Naive B cell (primary cell): Measurements from ENCODE around the gene ADD1. TPM values are rescaled to one million over a fixed set of nuclear protein-coding genes. Genes with fewer than 3 reads are reported as not detected.

ENCODE experiments used
- ATAC-seq, 2 donors: fragments of 150-1000 bp; cut with Tn5 transposase; 2 replicates each; pipeline ENCODE4 v1.10.0; 2021; ENCODE audit warnings: low read depth in 2 of 2, mild to moderate bottlenecking in 2 of 2, moderate library complexity in 2 of 2
- DNase-seq: peaks from one replicate; pipeline ENCODE4 v3.0.0; 2022
- H3K27ac Mint-ChIP-seq, 6 donors: one replicate each; pipeline ENCODE4 v1.8.0; 2020 to 2022; ENCODE audit warnings: mild to moderate bottlenecking in 6 of 6, mixed read lengths in 6 of 6, moderate library complexity in 5 of 6, inconsistent platforms in 2 of 6
- H3K27me3 Mint-ChIP-seq, 3 donors: one replicate each; pipeline ENCODE4 v1.8.0; 2021 to 2022; ENCODE audit warnings: mixed read lengths in 3 of 3, mild to moderate bottlenecking in 1 of 3
- H3K36me3 Mint-ChIP-seq, 2 donors: one replicate each; pipeline ENCODE4 v1.8.0; 2020 to 2022; ENCODE audit warnings: mixed read lengths in 2 of 2, inconsistent platforms in 1 of 2, mild to moderate bottlenecking in 1 of 2
- H3K4me1 Mint-ChIP-seq, 3 donors: one replicate each; pipeline ENCODE4 v1.8.0; 2020 to 2022; ENCODE audit warnings: mixed read lengths in 3 of 3, inconsistent platforms in 1 of 3, mild to moderate bottlenecking in 1 of 3, moderate library complexity in 1 of 3
- H3K4me3 Mint-ChIP-seq, 8 donors: one replicate each; pipeline ENCODE4 v1.8.0; 2020 to 2022; ENCODE audit warnings: mild to moderate bottlenecking in 8 of 8, mixed read lengths in 8 of 8, moderate library complexity in 8 of 8, inconsistent platforms in 2 of 8
- H3K9me3 Mint-ChIP-seq, 7 donors: one replicate each; pipeline ENCODE4 v1.8.0; 2020 to 2022; ENCODE audit warnings: mixed read lengths in 7 of 7, mild to moderate bottlenecking in 5 of 7, inconsistent platforms in 2 of 7, moderate library complexity in 1 of 7
- polyA plus RNA-seq, 6 donors: library from polyadenylated mRNA; unstranded; fragments of 300-500 nt; fragmentation: Illumina TruSeq; gene quantifications; one replicate each; pipeline ENCODE4 v1.2.3, GENCODE V29; 2021; ENCODE audit warnings: low read depth in 6 of 6

ADD1 gene
- polyA plus RNA-seq, 6 donors from 2014 or later: 325 to 440 (median 349) TPM

DNA sequence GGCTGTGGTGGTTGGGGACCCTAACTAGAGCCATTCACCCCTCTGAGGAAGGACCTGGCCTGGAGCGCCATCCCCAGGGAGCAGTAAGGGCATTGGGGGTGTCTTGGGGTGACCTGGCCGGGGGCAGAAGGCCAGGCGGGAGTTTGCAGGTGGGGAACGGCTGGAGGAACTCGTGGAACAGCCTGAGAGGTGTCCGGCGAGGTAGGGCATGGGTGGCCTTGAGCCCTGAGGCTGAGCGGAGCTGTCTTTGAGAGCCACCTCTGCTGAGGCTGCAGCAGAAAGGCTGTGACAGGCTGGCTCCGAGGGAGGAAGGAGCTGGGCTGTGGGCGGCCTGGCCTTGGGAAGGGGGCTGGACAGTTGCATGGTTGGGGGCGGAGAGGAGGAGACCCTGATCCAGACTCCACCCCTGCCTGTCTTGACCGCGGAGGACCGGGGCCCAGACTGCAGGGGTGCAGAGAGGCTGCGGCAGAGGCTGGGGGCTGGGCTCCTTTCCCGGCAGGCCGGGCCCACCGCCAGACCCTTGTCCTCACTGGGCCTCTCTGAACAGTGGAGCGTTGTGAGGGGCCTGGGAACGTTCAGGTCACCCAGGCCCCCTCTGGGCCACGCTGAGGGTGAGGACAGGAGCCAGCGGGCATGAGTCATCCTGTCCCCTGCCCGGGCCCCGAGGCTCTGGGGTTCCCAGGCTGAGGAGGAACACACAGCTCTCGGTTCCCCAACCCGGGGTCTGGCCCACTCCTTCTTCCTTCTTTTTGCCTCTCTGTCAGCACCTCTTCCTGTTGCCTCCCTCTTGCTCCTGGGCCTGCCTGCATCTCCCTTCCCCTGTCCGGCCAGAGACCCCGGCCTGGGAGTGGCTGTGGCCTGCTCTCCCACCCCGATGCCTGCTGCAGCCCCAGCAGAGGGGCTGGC lies 42.7 kb upstream of the ADD1 start:
- H3K4me3 Mint-ChIP-seq: peak overlapping the region; percentile 84 to 94 (median 88)
- DNase-seq (peak; percentile 65), ATAC-seq (peak; percentile 49 to 62)
- H3K27me3 Mint-ChIP-seq: no peaks in the 10 kb centered on the region
- H3K27ac Mint-ChIP-seq: peak overlapping the region; percentile 88 to 95 (median 90)
- H3K4me1 Mint-ChIP-seq: peaks cover 69 to 97% (median 80%) of the 10 kb centered on the region in 3 donors
- H3K9me3 Mint-ChIP-seq: no peaks in the 10 kb centered on the region
- H3K36me3 Mint-ChIP-seq: no peaks in the 10 kb centered on the region

DNA sequence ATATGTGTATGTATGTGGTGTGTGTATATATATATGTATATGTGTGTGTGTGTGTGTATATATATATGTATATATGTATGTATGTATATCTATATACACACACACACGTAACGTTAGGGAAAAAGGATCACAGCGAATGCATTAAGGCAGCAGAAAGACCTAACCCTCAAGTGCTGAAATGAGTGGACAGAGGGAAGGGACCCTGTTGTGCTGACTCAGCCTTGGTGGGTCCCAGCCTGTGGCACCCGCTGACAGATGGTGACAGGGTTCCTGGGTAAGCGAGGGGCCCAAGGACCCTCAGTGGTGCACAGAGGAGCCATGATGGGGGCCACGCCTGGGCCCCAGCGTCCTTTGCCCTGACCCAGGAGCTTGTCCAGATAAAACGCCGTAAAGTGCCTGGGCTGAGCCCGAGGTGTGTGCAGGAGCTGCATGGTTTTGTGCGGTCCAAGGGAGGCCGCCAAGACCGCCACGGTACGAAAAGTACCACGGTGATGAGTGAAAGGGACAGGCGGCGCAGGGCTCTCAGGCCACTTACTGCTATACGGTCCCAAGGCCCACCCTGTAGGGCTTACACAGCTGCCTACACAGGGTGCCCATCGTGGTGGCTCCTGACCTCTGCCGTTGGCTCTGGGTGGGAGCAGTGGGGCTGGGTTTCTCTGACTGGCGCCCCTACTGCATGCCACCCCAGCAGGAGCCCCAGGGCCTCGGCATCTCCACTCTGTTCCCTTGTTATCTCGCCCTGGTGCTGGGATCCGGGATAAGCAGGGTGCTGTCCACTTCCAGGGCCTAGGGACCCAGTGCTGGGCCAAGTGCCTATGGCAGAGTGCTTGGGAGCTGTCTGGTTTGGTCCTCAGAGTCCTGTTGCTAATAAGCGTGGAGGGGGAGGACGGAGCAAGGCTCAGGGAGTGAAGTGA lies 40.8 kb upstream of the ADD1 start:
- H3K9me3 Mint-ChIP-seq: no peaks in the 10 kb centered on the region
- no peak for DNase-seq
- H3K36me3 Mint-ChIP-seq: no peaks in the 10 kb centered on the region
- peak overlapping the region in 2 of 6 donors; percentile 24 to 80 for H3K27ac Mint-ChIP-seq
- peak overlapping the region in 2 of 8 donors; percentile 19 to 20 for H3K4me3 Mint-ChIP-seq
- no peak for ATAC-seq
- H3K27me3 Mint-ChIP-seq: no peaks in the 10 kb centered on the region
- peaks cover 72 to 99% (median 84%) of the 10 kb centered on the region in 3 donors for H3K4me1 Mint-ChIP-seq

DNA sequence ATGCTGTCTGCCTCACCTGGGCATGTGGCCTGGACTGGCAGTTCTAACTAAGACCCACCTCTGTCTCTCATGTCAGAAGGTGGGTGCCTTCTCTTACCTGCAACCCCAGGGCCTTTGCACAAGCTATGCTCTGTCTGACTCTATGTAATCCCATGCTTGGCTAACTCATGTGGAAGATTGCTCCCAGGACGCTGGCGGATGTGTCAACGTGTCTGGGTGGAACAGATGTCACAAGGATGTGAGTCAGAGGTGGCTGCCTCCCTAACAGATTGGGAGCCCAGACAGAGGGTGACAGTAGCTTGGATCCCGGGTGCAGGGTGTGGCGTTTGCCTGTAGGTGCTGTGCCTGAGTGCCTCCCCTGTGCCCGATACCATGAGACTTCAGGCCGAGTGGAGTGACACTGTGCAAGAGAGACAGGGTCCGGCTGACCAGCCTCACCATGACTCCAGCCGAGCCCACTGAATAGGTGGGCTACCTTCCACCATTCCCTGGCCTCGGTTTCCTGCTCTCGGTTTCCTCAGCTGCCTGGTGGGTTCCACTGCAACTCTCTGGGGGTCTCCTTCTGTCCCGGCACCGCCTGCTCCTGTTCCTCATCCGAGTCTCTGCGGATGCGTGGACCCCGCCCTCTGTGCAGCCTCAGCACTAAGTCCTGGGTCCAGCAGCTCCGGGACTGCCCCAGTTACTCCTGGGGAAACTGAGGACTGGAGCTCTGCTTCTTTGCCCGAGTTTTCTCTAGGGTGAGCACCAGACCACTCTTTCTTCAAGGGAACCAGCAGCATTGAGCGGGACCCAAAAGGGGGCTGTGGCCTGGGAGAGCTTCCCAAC lies 39.8 kb upstream of the ADD1 start:
- DNase-seq: no peak
- Mint-ChIP-seq H3K27ac (peak overlapping the region in 3 of 6 donors; percentile 95 to 98 (median 95)), H3K9me3 (no peaks in the 10 kb centered on the region), H3K36me3 (no peaks in the 10 kb centered on the region), H3K4me3 (peak overlapping the region in 4 of 8 donors; percentile 49 to 93 (median 67)), H3K27me3 (no peaks in the 10 kb centered on the region), H3K4me1 (peaks cover 67 to 94% (median 80%) of the 10 kb centered on the region in 3 donors)
- no peak for ATAC-seq

DNA sequence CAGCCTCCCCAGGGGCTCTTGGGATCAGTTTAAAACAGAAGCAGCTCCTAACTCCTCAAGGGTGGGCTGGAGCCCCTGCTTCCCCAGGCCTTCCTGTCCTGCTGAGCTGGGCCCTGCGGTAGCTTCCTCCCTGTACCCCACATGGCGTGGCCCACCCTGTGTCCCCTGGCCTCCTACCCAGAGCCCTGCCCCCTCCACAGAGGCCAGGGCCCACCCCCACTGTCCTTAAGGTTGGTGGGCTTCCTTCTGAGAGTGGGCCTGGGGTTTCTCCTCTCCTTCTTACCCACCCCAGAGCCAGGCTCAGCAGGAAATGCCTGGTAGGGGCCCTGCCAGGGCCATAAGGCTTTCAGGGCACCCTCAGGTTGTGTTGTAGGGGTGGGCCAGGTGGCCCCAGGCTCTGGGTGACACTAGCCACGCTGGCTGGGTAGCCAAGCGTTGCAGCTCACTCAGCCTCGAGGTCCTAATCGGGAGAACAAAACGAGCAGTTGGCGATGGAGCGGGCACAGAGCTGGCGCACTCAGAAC lies 39.1 kb upstream of the ADD1 start:
- Mint-ChIP-seq H3K27ac (peak overlapping the region; percentile 82 to 98 (median 95)), H3K9me3 (no peaks in the 10 kb centered on the region), H3K27me3 (no peaks in the 10 kb centered on the region), H3K36me3 (no peaks in the 10 kb centered on the region), H3K4me3 (peak overlapping the region; percentile 49 to 93 (median 84)), H3K4me1 (peaks cover 66 to 92% (median 78%) of the 10 kb centered on the region in 3 donors)
- no peak for ATAC-seq
- no peak for DNase-seq

DNA sequence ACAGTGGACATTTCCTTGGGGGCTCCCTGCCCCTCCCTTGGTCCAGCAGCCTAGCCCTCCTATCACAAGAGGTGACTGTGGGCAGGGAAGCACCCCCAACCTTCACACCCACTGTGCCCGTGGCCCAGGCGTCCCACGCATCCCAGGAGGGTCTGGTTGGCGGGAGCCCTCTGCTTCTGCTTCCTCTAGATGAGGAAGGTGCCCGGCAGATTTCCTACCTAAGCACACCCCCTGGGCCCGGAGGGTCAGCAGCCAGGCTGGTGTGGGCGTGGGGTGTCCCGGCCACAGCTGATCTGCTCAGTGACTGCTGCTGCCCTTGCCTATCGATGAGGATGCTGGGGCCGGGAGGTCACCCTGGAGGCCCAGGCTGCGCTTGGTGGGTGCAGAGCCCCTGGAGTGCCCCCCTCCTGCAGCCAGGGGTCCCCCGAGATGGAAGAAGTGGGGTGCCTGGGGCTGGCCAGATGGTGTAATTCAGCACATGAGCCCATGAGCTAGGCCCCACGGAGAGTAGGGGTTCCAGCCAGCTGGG lies 38.6 kb upstream of the ADD1 start:
- Mint-ChIP-seq H3K36me3 (no peaks in the 10 kb centered on the region), H3K27me3 (no peaks in the 10 kb centered on the region), H3K4me1 (peaks cover 69 to 92% (median 80%) of the 10 kb centered on the region in 3 donors), H3K27ac (peak overlapping the region; percentile 88 to 98 (median 96)), H3K9me3 (no peaks in the 10 kb centered on the region), H3K4me3 (peak overlapping the region; percentile 49 to 93 (median 84))
- no peak for ATAC-seq
- DNase-seq: no peak

DNA sequence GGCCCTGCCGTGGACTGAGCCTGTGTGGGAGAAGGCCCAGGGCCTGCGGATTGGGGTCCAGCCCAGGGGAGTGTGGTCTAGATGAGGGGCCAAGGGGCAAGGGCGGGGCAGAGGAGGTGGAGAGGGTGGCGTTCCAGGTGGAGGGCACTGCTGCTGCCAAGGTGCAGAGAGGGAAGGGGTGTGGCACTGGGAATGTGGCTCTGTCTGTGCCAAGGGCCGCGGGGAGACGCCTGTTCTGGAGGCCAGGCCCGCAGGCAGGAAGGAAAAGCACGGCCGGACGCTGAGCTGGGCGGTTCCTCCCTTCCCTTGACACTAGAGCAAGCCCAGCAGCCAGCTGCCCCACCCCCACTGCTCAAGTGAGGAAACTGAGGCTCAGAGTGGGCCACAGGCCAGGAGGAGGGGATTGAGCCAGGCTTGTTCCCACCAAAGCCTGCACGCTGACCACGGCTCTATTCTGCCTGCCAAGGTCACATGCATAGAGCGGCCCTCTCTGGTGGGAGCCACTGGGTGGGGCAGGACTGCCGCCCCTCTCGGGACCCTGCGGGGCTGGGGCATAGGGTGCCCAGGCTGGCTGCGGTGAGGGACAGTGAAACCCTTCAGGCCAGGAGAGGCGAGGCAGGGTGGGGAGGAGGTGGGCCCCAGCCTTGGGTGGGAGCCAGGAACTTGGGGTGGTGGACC lies 37.8 kb upstream of the ADD1 start:
- ATAC-seq (peak; percentile 9 to 14), DNase-seq (no peak)
- Mint-ChIP-seq H3K4me3 (peak overlapping the region; percentile 71 to 93 (median 86)), H3K9me3 (no peaks in the 10 kb centered on the region), H3K4me1 (peaks cover 71 to 92% (median 84%) of the 10 kb centered on the region in 3 donors), H3K36me3 (no peaks in the 10 kb centered on the region), H3K27me3 (no peaks in the 10 kb centered on the region), H3K27ac (peak overlapping the region; percentile 95 to 98 (median 97))

DNA sequence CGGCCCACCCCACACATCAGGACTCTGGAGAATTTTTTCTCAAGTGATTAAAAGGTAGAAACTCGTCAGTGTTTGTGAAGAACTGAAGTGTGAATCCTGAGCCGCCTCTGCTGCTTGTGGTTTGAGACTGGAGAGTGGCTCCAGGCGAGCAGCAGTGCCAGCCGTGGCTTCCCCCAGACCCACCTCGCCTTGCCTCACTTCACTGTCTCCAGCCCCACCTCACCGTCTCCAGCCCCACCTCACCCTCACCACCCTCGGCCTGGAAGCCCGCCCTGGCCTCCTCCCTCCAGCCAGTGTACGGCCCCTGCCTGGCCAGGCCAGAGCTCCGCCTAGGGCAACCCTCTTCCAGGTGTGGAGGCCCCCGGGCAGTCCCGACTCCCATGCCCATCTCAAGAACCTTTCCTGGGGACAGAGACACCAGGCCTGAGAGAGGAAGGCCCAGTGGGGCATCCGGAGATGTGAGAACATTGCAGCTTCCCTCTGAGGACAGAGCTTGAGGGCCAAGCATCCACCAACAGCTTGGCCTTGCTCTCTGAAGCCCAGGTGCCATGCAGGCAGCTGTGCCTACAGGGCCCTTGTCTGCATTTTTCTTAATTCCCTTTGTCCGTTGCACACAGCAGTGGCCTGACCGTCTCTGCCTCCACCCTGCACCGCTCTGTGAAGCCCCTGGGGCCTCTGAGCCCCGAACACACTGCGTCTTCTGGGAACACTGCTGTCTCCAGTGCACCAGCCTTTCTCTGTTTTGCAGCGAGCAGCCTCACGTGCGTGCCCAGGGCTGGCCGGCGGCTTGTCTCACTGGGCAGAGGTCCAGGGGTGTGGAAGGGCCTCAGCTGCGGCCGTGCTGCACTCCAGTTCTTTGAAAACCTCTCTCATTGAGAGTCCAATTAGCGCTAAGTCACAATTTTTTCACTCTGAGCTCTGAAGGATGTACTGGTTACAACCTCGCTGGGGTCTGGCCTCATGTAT lies 37.0 kb upstream of the ADD1 start:
- DNase-seq: peak; percentile 73

DNA sequence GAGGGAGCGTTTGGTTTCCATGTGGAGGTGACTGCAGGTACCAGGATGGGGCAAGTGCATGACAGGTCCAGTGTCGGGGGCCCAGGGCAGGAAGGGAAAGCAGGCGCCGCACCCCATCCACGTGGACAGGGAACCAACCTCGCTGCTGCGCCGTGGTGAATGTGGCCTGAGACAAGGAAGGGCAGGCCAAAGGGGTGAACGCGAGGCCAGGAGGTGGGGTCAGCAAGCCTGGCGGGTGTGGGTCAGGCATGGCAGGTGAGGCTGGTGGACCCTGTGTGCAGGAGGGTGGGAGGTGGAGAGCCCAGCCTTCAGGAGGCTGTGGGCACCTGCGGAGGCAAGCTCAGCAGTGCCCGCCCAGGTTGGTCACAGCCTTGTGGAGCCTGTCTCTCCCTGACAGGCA lies 36.1 kb upstream of the ADD1 start:
- H3K4me3 Mint-ChIP-seq: peak overlapping the region; percentile 56 to 93 (median 84)
- peaks cover 73 to 92% (median 83%) of the 10 kb centered on the region in 3 donors for H3K4me1 Mint-ChIP-seq

More for the DNA sequence above, 37.0 kb upstream of the ADD1 start:
- Mint-ChIP-seq H3K36me3 (no peaks in the 10 kb centered on the region), H3K27ac (peak overlapping the region; percentile 95 to 98 (median 97)), H3K9me3 (no peaks in the 10 kb centered on the region), H3K4me3 (peak overlapping the region; percentile 71 to 93 (median 86)), H3K4me1 (peaks cover 68 to 92% (median 84%) of the 10 kb centered on the region in 3 donors), H3K27me3 (no peaks in the 10 kb centered on the region)
- peak; percentile 80 to 83 for ATAC-seq

DNA sequence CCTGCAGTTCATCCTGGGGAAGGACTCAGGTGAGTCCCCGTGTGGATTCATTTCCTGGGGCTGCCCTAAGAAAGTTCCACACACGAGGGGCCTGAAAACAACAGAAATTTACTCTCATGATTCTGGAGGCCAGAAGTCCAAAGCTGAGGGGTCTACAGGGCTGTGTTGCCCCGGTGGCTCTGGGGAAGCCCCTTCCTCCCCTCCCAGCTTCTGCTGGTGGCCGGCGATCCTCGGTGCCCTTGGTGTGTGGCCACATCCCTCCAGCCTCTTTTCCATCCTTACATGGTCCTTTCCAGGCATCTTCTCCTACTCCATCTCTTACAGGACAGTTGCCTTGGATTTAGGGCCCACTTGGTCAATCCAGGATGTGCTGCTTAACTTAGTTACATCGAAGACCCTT lies 35.6 kb upstream of the ADD1 start:
- H3K4me1 Mint-ChIP-seq: peaks cover 75 to 88% (median 86%) of the 10 kb centered on the region in 3 donors
- no peaks in the 10 kb centered on the region for H3K36me3 Mint-ChIP-seq
- ATAC-seq (no peak), DNase-seq (no peak)
- peak overlapping the region in 5 of 6 donors; percentile 44 to 95 (median 69) for H3K27ac Mint-ChIP-seq
- H3K9me3 Mint-ChIP-seq: no peaks in the 10 kb centered on the region
- H3K4me3 Mint-ChIP-seq: peak overlapping the region in 6 of 8 donors; percentile 45 to 90 (median 66)
- no peaks in the 10 kb centered on the region for H3K27me3 Mint-ChIP-seq

More for the DNA sequence above, 36.1 kb upstream of the ADD1 start:
- DNase-seq (no peak), ATAC-seq (no peak)
- no peaks in the 10 kb centered on the region for H3K36me3 Mint-ChIP-seq
- no peaks in the 10 kb centered on the region for H3K27me3 Mint-ChIP-seq
- peak overlapping the region; percentile 95 to 98 (median 97) for H3K27ac Mint-ChIP-seq
- H3K9me3 Mint-ChIP-seq: no peaks in the 10 kb centered on the region

DNA sequence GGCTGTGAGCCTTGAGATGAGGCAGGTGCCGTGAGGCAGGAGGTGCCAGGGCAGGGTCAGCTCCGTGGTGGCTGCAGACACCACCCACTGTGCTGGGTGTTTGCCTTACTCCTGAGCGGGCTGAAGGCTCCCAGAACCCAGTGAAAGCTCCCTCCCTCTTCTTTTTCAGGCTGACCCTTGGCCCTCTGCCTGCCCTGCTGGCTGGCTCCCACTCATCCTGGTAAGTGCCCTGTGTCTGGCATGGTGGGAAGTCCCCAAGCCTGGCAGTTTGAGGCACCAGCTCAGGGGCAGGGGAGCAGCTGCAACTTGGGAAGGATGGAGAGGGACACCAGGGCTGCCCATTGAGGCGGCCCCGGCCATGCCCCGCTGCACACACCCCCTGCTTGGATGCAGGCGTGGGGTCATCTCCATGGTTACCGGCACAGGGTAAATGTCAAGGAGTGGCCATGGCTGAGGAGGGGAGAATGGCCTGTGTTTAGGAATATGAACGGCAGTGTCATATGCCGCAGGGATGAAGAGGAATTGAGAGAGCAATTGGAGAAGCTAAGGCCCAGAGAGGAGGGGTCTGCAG lies 33.9 kb upstream of the ADD1 start:
- DNase-seq (no peak), ATAC-seq (no peak)
- no peaks in the 10 kb centered on the region for H3K27me3 Mint-ChIP-seq
- no peaks in the 10 kb centered on the region for H3K9me3 Mint-ChIP-seq
- H3K4me3 Mint-ChIP-seq: peak overlapping the region; percentile 9 to 96 (median 62)
- H3K36me3 Mint-ChIP-seq: peaks cover 0 to 4% of the 10 kb centered on the region in 2 donors
- peak overlapping the region in 5 of 6 donors; percentile 18 to 82 (median 69) for H3K27ac Mint-ChIP-seq
- peaks cover 81 to 87% (median 86%) of the 10 kb centered on the region in 3 donors for H3K4me1 Mint-ChIP-seq
